HG02571 (cell line): ENCODE measurements around the gene PACS1.

Experiments
- ATAC-seq: cut with Tn5 transposase; IDR thresholded peaks from one replicate; pipeline ENCODE4 v1.9.1; 2021; ENCODE audit warnings: mild to moderate bottlenecking, moderate library complexity; ENCODE audit not compliant: unreplicated experiment

PACS1 gene

GRCh38 chr11:66131937-66132632 is 62.0 kb downstream of the PACS1 start:
- no peak for ATAC-seq

- ATAC-seq: no peak
Measured at GRCh38 chr11:66133216-66133775, 63.2 kb downstream of the PACS1 start.

- no peak for ATAC-seq
Measured at GRCh38 chr11:66136752-66137123, 66.7 kb downstream of the PACS1 start.

DNA sequence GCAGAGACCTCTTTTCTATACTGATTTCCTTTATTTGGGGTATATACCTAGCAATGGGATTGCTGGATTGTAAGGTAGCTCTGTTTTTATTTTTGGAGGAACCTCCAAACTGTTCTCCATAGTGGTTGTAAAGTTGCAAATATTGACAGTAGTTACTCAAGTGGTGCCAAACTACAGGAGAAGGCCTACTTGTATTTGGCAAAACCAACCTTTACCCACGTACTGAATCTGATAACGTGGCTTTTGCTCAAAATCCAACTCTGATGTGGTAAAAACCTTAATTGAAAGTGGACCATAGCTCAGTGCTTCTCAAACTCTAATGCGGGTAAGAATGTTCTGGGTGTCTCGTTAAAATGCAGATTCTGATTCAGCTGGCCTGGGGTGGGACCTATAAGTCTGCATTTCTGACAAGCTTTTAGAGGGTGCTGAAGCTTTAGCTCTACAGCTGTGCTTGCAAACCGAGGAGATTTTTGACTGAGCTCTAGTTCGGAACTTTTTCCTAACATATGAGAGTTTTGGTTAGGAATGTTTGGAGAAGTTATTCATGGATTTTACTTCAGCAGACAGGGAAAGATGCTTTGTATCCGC is 69.8 kb downstream of the PACS1 start:
- no peak for ATAC-seq

- ATAC-seq: no peak
Measured at GRCh38 chr11:66142370-66143263, 72.5 kb downstream of the PACS1 start.

GRCh38 chr11:66143264-66143566 is 73.1 kb downstream of the PACS1 start:
- no peak for ATAC-seq

DNA sequence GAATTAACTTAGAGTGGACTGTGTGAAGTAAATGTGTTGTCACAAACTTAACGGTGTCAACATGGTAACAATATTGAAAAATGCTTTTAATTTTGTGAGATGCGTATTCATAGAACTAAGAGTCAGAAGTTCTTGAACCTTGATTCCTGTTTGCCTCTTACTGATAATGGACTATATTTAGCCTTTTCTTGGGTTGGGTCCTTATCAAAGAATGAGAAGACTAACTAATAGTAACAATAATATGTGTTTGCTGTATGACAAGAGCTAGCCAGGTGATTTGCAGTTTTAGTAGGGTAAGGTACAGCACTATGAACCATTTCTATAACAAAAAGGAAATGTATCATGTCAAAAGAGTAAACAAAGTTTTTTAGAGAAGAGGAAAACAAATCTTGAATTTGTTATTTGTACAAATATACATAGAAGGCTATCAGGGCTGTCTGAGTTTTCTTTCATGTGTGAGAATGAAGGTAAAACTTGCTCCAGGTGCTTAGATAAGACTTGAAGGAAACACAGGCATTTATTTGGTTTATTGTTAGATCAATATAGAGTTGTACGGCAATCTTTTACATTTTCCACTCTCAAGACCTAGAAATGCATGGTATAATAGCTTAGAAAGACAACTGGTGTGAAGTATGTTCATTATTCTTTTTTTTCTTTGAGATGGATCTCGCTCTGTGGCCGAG is 74.1 kb downstream of the PACS1 start:
- ATAC-seq: no peak

DNA sequence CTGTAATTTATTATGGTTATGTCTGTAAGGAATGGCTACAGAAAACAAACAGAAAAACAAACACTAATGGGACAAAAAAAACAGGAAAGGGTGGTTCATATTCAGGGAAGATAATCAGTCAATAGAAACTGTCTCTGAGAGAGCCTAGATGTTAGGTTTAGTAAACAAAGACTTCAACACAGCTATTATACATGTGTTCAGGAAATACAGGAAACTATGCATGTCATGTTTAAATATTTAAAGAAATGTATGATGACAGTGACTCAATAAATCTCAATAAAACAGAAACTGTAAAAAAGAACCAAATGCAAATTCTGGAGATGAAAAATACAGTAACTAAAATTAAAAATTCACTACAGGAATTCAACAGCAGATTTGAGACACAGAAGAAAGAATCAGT is 76.0 kb downstream of the PACS1 start:
- no peak for ATAC-seq

DNA sequence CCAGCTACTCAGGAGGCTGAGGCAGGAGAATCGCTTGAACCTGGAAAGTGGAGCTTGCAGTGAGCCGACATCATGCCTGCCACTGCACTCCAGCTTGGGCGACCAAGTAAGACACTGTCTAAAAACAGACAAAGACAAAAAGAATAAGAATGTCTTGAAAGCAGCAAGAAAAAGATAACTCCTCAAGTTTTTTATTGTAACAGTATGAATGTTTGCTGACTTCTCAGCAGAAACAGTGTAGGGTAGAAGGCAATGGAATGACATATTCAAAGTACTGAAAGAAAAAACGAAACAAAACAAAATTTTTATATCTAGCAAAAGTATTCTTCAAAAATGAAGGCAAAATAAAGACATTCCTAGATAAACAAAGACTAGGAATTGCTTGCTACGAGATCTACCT is 76.9 kb downstream of the PACS1 start:
- no peak for ATAC-seq

DNA sequence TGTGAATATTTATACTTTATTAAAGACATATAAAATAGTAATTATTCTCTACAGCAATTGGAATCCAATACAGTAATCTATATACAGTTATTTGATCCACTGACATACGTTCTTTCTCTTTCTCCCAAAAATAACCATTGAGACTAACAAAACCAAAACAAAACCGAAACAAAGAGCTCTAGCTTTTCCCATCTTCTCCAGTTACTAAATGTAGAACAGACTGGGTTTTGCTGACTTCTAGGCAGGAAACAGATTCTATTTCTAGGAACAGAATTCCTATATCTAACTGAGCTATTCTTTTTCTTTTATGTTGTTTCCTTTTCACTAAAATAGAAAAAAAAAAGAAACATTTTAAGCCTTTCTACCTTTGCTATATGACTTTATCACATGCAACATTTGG is 80.1 kb downstream of the PACS1 start:
- no peak for ATAC-seq

DNA sequence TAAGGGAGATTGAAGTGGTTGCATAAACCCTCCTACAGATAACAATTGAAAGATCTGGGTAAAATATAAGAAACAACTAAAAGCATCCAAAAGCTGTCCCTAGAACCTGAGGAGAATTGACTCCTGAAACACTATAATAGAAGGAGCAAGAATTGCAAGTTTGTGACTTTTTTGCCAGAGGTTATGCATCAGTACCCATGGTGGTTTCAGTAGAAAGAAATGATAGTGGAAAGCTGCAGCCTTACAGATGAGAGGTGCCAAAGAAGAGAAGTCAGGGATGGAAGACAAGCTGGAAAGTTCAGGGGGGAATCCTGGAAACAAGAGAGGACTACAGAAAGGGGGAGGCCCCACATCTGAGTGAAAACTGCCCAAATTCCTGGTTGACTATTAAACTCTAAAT is 80.7 kb downstream of the PACS1 start:
- ATAC-seq: no peak

DNA sequence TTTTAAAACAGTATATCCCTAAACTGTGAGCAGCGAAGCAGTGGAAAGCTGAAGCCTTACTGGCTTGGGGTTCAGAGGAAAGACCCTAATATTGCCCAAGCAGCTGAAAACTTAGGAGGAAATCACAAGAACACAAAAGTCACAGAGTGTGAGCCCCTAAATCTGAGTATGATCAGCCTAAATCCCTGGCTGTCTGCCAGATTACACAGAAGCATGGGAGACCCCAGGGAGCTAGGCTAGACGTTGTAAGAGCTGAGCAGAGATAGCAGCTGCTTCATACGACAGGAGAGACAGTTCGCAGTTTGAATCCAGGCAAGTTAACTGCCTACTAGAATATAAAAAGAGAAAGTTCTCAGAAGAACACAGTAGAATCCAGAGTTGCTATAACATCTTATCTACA is 81.2 kb downstream of the PACS1 start:
- ATAC-seq: no peak

DNA sequence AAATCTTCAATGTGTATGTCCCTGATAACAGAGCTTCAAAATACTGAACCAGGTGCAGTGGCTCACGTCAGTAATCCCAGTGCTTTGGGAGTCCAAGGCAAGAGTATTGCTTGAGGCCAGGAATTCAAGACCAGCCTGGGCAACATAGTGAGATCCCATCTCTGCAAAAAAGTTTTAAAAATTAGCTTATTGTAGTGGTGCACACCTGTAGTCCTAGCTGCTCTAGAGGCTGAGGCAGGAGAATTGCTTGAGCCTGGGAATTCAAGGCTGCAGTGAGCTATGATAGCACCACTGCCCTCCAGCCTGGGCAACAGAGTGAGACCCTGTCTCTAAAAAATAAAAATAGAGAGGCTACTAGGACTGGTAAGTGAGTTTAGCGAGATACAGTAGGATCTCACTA is 84.0 kb downstream of the PACS1 start:
- ATAC-seq: no peak

GRCh38 chr11:66155387-66156073 is 85.5 kb downstream of the PACS1 start:
- no peak for ATAC-seq

DNA sequence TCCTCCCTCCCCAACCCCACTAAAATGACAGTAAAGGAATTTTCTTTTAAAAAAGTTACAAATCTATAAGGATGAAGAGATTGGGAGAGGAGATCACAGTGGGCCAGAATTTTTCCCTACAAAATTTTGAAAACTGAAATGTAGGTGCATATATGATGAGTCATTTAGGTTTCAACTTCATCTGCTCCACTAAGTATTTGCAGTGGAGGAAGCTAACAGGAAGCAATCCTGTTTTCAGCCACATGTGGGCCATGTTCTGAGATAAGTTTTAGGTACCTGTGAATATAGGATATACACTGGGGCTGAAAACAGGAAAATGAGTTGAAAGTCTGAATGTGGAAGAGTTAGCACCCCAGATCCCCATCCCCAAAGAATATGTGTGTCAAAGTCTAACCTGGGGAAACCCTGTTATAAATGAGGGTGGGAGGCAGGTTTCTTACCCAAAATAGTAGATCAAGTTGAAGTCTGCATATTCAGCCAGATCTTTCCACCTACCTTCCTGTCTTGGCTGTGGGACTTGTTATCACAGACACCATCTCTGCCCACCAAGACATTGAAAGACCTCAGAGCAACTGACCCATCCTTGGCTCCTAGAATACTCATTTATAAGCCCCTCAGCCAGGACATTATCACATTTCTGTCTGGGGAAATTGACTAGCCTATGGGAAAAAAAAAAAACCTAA is 87.3 kb downstream of the PACS1 start:
- ATAC-seq: no peak

GRCh38 chr11:66158156-66158555 is 88.1 kb downstream of the PACS1 start:
- no peak for ATAC-seq

GRCh38 chr11:66159324-66159984 is 89.4 kb downstream of the PACS1 start:
- ATAC-seq: no peak

- no peak for ATAC-seq
Measured at GRCh38 chr11:66160709-66161108, 90.6 kb downstream of the PACS1 start.

DNA sequence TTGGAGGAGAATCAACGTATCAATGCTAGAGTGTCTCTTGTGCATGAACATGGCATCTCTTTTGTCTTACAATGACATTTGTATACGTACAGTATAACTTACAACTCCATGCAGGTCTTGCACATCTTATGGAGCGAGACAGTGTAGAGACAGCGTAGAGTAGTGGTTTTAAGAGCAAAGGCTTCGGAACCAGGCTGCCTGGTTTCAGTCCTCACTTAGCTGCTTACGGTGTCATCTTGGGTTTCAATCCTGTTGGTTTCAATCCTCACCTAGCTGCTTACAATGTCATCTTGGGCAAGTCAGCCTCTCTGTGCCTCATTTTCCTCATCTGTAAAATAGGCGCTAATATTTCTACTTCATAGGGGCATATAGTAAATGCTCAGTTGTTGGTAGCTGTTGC is 98.2 kb downstream of the PACS1 start:
- no peak for ATAC-seq

DNA sequence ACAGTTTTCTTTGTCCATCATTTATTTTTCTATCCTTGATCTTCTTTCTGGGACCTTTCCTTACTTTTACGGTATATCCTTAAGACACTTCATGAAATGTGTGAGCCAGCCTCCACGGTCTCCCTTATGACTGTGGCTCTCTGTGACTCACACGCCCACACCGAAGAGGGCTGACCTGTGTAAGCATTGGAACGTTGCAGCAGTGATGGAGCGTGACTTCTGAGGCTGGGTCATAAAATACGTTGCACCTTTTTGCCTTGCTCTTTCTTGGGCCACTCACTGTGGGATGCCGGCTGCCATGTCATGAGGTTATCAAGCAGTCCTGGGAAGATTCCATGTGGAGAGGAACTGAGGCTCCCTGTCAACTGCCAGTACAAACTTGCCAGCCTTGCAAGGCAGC is 102.1 kb downstream of the PACS1 start:
- ATAC-seq: no peak
